Spinal cord (tissue), 10 donors: ENCODE measurements around the gene EPHA5. TPM values are rescaled to one million over a fixed set of nuclear protein-coding genes. Genes with fewer than 3 reads are reported as not detected.

Experiments used
- DNase-seq, 6 donors: peaks; one replicate each; pipeline versions ENCODE4 v3.0.0 to v3.0.0-alpha.2; 2013 to 2015; ENCODE audit warnings: low spot score in 6 of 6, low read depth in 4 of 6
- H3K27ac ChIP-seq: one replicate; pipeline ENCODE4 v1.5.1; 2013; ENCODE audit warnings: low read depth, low read length, control low read depth
- H3K27me3 ChIP-seq: one replicate; pipeline ENCODE4 v1.6.1; 2013; ENCODE audit warnings: low read length; ENCODE audit not compliant: control insufficient read depth, insufficient read depth
- H3K36me3 ChIP-seq: one replicate; pipeline ENCODE4 v1.6.1; 2013; ENCODE audit warnings: low read length; ENCODE audit not compliant: control insufficient read depth, insufficient read depth
- H3K4me1 ChIP-seq: one replicate; pipeline ENCODE4 v1.6.1; 2013; ENCODE audit warnings: low read length; ENCODE audit not compliant: control insufficient read depth, insufficient read depth
- H3K4me3 ChIP-seq: one replicate; pipeline ENCODE4 v1.5.1; 2013; ENCODE audit warnings: low read depth, low read length, control low read depth
- H3K9me3 ChIP-seq: one replicate; pipeline ENCODE4 v1.6.1; 2013; ENCODE audit warnings: low read length; ENCODE audit not compliant: control insufficient read depth, insufficient read depth
- WGBS: methylation state at CpG from one replicate; pipeline ENCODE4 v1.1.5; 2013; ENCODE audit warnings: missing lambda C conversion rate; ENCODE audit not compliant: insufficient coverage; 5-methylcytosine and 5-hydroxymethylcytosine counted together
- polyA plus RNA-seq, 2 donors: library from polyadenylated mRNA; unstranded; fragments of 120-200 nt; gene quantifications; one replicate each; pipeline ENCODE4 v1.2.1, GENCODE V29; 2013; ENCODE audit not compliant: insufficient read length in 2 of 2
- total RNA-seq, 2 donors: library from RNA; depleted of rRNA in 1 of 2; stranded (reverse); fragments of 120-200 nt in 1 of 2; fragments of >200 nt in 1 of 2; gene quantifications; one replicate each; pipeline versions ENCODE4 v1.2.3 to v1.2.4, GENCODE V29; 2013 to 2014
- donor health status: healthy.

The EPHA5 gene
- total and polyA plus RNA-seq, 4 donors: 14.1 to 35.4 (median 21.6) TPM

- H3K27ac ChIP-seq: no peak overlapping the region
- no peaks in the 10 kb centered on the region for H3K4me1 ChIP-seq
- H3K36me3 ChIP-seq: no peaks in the 10 kb centered on the region
- no CpG with 5 or more reads among the region's 1 CpG for WGBS
- no peaks in the 10 kb centered on the region for H3K27me3 ChIP-seq
- no peak overlapping the region for H3K4me3 ChIP-seq
- no peak for DNase-seq
- no peaks in the 10 kb centered on the region for H3K9me3 ChIP-seq
These were observed 203.1 kb downstream of the EPHA5 start for GRCh38 chr4:65467068-65467680.

GRCh38 chr4:65461781-65462180, 208.5 kb downstream of the EPHA5 start:
- Histone ChIP-seq H3K4me3 (no peak overlapping the region), H3K27me3 (no peaks in the 10 kb centered on the region), H3K4me1 (no peaks in the 10 kb centered on the region), H3K9me3 (no peaks in the 10 kb centered on the region), H3K27ac (no peak overlapping the region), H3K36me3 (no peaks in the 10 kb centered on the region)
- DNase-seq: no peak
- WGBS: no CpG with 5 or more reads among the region's 4 CpGs

GRCh38 chr4:65457011-65457410, 213.3 kb downstream of the EPHA5 start:
- no peaks in the 10 kb centered on the region for H3K36me3 ChIP-seq
- no peaks in the 10 kb centered on the region for H3K9me3 ChIP-seq
- no CpG with 5 or more reads among the region's 2 CpGs for WGBS
- H3K4me3 ChIP-seq: no peak overlapping the region
- DNase-seq: peak in 1 of 6 donors; percentile 58
- no peaks in the 10 kb centered on the region for H3K4me1 ChIP-seq
- H3K27me3 ChIP-seq: no peaks in the 10 kb centered on the region
- no peak overlapping the region for H3K27ac ChIP-seq

GRCh38 chr4:65456579-65456978, 213.7 kb downstream of the EPHA5 start:
- no peak for DNase-seq
- no peaks in the 10 kb centered on the region for H3K9me3 ChIP-seq
- H3K27ac ChIP-seq: no peak overlapping the region
- H3K4me3 ChIP-seq: no peak overlapping the region
- H3K36me3 ChIP-seq: no peaks in the 10 kb centered on the region
- no peaks in the 10 kb centered on the region for H3K27me3 ChIP-seq
- H3K4me1 ChIP-seq: no peaks in the 10 kb centered on the region

GRCh38 chr4:65453398-65453797, 216.9 kb downstream of the EPHA5 start:
- H3K27me3 ChIP-seq: no peaks in the 10 kb centered on the region
- WGBS: 93% methylated on average over 2 of the region's 3 CpGs

GRCh38 chr4:65450899-65451298, 219.4 kb downstream of the EPHA5 start:
- Histone ChIP-seq H3K4me1 (no peaks in the 10 kb centered on the region), H3K27me3 (no peaks in the 10 kb centered on the region), H3K27ac (no peak overlapping the region), H3K9me3 (no peaks in the 10 kb centered on the region), H3K4me3 (no peak overlapping the region), H3K36me3 (no peaks in the 10 kb centered on the region)
- WGBS: 60% methylated on average over 1 of the region's 2 CpGs
- DNase-seq: no peak

More at GRCh38 chr4:65453398-65453797, 216.9 kb downstream of the EPHA5 start:
- no peaks in the 10 kb centered on the region for H3K4me1 ChIP-seq
- DNase-seq: no peak
- no peaks in the 10 kb centered on the region for H3K9me3 ChIP-seq
- H3K36me3 ChIP-seq: no peaks in the 10 kb centered on the region
- no peak overlapping the region for H3K4me3 ChIP-seq
- no peak overlapping the region for H3K27ac ChIP-seq

- no peak overlapping the region for H3K27ac ChIP-seq
- WGBS: no CpG with 5 or more reads among the region's 1 CpG
These were observed 233.2 kb downstream of the EPHA5 start for GRCh38 chr4:65437102-65437501.

GRCh38 chr4:65422109-65422508, 248.2 kb downstream of the EPHA5 start:
- Histone ChIP-seq H3K4me3 (no peak overlapping the region), H3K9me3 (no peaks in the 10 kb centered on the region), H3K4me1 (peaks cover under 1% of the 10 kb centered on the region), H3K27ac (no peak overlapping the region), H3K27me3 (no peaks in the 10 kb centered on the region), H3K36me3 (no peaks in the 10 kb centered on the region)
- WGBS: no CpG with 5 or more reads among the region's 1 CpG
- no peak for DNase-seq

More at GRCh38 chr4:65437102-65437501, 233.2 kb downstream of the EPHA5 start:
- no peak overlapping the region for H3K4me3 ChIP-seq
- H3K27me3 ChIP-seq: no peaks in the 10 kb centered on the region
- H3K4me1 ChIP-seq: no peaks in the 10 kb centered on the region
- H3K9me3 ChIP-seq: no peaks in the 10 kb centered on the region
- DNase-seq: peak in 2 of 6 donors; percentile 60
- H3K36me3 ChIP-seq: no peaks in the 10 kb centered on the region

GRCh38 chr4:65420036-65420435, 250.3 kb downstream of the EPHA5 start:
- DNase-seq: no peak
- no peaks in the 10 kb centered on the region for H3K36me3 ChIP-seq
- H3K27ac ChIP-seq: no peak overlapping the region
- no peak overlapping the region for H3K4me3 ChIP-seq
- no peaks in the 10 kb centered on the region for H3K9me3 ChIP-seq
- H3K27me3 ChIP-seq: no peaks in the 10 kb centered on the region
- peaks cover 6% of the 10 kb centered on the region for H3K4me1 ChIP-seq

GRCh38 chr4:65416891-65417290, 253.4 kb downstream of the EPHA5 start:
- Histone ChIP-seq H3K27ac (no peak overlapping the region), H3K27me3 (no peaks in the 10 kb centered on the region), H3K4me1 (peaks cover 6% of the 10 kb centered on the region), H3K9me3 (no peaks in the 10 kb centered on the region), H3K4me3 (no peak overlapping the region), H3K36me3 (no peaks in the 10 kb centered on the region)
- peak; percentile 21 to 90 (median 56) for DNase-seq
- 15% methylated on average over 3 of the region's 3 CpGs for WGBS
